Hepatic stellate cell (primary cell): ENCODE data around the gene MBNL1.
"Not testable (repeated sequence)": the region's sequence is repeated elsewhere in the genome, so short reads cannot be mapped to it uniquely, and the experiment has no call there.

Source experiments
- DNase-seq: peaks from one replicate; pipeline ENCODE4 v3.0.0; 2011; ENCODE audit warnings: low spot score

Gene MBNL1

GRCh38 chr3:152319831-152320617, 51.3 kb downstream of the MBNL1 start:
- DNase-seq, result no peak

GRCh38 chr3:152321200-152321954, 52.6 kb downstream of the MBNL1 start:
- no peak for DNase-seq

DNA sequence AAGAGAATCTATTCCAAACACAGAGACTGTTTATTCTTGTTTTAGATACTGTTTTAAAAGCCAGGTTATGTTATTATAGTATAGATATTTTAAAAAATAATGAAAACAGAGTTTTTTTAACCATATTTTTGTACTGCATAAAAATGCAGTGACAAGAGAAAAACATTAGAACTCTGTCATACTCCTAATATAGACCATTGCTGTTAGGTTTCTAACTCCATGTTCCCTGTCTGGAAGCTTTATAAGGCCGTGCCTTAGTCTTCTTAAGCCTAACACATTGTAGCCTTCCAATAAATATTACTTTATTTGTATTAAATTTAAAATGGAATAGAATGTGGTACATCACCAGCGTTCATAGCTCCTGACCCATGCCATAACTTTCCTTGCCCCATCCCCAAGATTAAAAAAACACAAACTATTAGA, 53.2 kb downstream of the MBNL1 start:
- no peak for DNase-seq

GRCh38 chr3:152322756-152323155, 54.0 kb downstream of the MBNL1 start:
- DNase-seq, result no peak

GRCh38 chr3:152323834-152324233, 55.1 kb downstream of the MBNL1 start:
- no peak for DNase-seq

- DNase-seq, result no peak
These were observed 56.4 kb downstream of the MBNL1 start for GRCh38 chr3:152325136-152325535.

DNA sequence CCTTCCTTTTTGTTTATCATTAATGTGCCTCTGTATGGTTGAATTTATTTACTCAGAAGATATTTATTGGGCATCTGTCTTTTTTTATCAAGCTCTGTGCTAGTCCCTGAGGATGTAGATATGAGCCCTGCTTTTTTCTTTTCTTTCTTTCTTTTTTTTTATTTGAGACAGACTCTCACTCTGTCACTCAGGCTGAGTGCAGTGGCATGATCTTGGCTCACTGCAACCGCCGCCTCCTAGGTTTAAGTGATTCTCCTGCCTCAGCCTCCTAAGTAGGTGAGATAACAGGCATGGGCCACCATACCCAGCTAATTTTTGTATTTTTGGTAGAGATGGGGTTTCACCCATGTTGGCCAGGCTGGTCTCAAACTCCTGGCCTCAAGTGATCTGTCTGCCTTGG, 58.5 kb downstream of the MBNL1 start:
- DNase-seq, result no peak

DNA sequence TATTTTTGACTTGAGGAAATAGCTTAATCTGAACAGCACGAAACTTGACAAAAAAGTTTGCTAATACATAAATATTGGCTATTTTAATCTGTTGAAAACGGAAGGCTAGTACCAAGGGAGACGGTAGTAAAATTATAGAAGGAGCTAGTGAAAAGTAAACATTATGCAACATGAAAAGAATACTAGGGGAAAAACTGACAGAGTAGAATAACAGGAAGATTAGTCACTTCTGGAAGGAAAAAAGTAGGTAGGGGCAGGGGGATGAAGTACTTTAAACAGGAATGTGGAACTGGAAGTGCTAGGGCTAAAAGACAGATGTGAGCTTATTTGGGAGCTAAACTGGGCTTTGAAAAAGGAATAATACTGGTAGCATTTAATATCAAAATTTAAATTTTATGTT, 60.1 kb downstream of the MBNL1 start:
- peak; percentile 30 for DNase-seq

GRCh38 chr3:152330559-152330958, 61.8 kb downstream of the MBNL1 start:
- no peak for DNase-seq

- peak; percentile 35 for DNase-seq
These were observed 62.4 kb downstream of the MBNL1 start for GRCh38 chr3:152331018-152331541.

GRCh38 chr3:152331998-152332397, 63.3 kb downstream of the MBNL1 start:
- DNase-seq, result no peak

GRCh38 chr3:152333928-152334327, 65.2 kb downstream of the MBNL1 start:
- no peak for DNase-seq

- no peak for DNase-seq
These were observed 66.0 kb downstream of the MBNL1 start for GRCh38 chr3:152334761-152335160.

DNA sequence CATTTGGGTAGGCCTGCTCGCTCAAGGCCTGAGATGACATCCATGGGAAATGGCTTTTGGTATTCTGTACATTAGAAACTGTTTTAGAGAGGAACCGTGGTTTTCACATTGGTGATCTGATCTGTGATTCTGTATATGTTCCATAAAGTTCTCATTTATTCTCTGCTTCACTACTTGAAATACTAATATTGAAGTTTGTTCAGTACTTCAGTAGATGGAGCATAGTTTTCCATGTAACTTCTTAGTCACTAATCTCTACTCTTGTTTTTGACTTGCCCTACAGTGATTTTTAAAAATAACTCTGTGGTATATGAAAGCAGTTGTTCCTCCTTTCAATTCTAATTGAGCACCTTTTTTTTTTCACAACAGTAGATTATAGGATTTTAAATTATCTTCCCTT, 66.5 kb downstream of the MBNL1 start:
- no peak for DNase-seq

- not testable (repeated sequence) for DNase-seq
These were observed 68.6 kb downstream of the MBNL1 start for GRCh38 chr3:152337337-152337736.

- DNase-seq, result no peak
These were observed 69.5 kb downstream of the MBNL1 start for GRCh38 chr3:152338159-152338720.

DNA sequence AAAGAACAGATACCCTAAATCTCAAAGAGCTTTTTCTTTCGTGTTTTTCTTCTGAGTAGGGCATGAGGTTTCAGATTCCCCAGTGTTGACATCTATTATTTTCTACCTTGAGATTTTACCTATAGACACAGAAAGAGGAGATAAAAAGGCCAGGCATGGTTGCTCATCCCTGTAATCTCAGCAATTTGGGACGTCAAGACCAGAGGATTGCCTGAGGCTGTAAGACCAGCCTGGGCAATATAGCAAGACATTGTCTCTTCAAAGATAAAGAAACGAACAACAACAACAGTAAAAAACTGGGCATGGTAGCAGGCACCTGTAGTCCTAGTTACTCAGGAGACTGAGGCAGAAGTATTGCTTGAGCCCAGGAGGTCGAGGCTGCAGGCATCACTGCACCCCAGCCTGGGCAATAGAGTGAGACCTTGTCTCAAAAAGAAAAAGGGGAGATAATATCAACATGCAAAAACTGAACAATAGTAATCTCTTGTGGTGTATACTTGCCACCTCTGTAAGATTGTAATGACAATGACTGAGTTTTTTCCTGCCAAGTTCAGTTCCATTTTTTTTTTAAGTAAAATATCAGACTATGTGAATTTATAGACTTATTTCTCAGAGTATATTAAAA, 71.3 kb downstream of the MBNL1 start:
- DNase-seq, result no peak

DNA sequence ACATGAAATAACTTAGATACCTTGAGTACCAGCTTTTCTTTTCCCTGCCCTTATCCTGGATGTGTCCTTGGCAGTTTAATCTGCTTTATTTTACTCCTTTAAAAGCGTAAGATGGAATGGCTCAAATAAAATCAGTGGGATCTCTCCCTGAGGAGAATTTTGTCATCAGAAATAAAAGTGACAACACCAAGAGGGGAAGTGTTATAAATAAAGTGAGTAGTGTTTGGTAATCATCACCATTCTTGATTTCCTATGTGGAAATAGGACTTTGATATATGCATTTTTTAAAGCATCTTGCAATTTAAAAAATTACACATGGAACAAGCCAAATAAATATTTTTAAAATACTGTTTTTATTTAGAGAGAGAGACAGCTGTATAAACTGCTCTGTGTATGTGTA, 76.5 kb downstream of the MBNL1 start:
- DNase-seq, result no peak

DNA sequence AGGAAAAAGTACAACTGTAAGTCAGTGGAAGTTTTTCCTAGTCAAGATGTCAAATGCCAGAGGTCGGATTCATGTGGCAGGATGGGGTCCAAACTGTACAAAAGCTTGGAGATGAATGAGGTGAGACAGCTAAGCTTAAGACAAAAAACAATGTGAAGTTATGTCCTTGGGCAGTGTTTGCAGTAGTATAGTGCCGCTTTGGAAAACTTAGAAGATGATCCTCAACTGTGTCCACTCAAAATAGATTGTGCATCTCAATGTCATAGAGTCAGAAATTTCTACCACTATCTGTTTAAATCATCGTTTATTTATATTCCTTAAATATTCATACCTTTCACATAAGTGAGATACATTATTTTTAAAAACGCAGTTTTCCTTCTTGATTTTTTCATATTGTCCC, 77.3 kb downstream of the MBNL1 start:
- DNase-seq, result no peak

- no peak for DNase-seq
These were observed 78.0 kb downstream of the MBNL1 start for GRCh38 chr3:152346740-152347139.

DNA sequence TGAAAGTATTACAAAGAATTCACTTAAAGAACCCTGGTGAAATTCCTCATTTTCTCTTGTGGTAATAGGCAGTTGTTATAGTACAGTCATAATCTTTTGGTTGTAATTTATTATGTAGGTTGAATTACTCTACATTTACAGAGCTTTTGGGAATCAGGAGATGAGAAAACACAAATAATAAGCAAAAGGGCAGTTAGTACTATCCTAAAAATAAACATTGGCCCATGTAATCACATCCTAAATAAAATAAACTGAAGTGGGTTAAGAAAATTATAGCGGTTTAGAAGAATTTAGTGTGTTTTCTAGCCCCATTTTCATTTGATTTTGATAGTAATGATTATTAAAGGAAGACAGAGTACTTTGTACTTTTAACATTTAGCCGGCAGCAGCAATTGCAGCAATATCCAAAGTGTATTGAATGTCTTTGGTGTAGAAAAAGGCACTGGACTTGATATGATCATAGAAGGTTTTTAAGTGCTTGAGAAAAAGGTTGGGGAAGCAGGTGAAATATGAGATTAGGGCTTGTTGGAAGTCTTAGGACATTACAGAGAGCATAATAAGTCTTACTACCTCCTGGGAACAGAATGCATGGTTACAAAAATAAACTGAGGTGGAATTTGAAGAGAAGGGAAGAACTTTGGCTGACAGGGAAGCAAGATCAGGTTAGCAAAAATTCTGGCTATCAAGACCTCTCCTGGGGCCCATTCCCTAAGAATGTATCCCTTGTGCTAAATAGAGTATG, 79.9 kb downstream of the MBNL1 start:
- no peak for DNase-seq

DNA sequence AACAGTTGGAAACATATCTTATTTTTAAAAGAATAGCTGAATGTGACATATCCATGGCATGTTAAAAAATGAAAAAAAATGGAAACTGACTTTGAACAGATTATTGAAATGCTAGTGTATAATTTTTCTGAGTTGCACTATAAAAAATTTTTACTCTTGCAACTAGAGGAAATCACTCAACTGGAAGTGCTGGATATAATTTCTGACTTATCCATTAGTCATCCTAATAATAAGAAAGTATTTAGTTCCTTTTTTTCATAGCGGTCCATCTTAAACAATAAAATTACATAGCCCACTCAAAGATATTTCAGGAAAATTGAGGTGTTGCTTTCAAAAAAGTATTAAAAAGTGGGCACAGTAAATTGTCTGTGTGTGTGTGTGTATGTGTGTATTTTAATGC, 80.7 kb downstream of the MBNL1 start:
- DNase-seq, result no peak
